ENCODE measurements around the gene RPL37A. TPM values are rescaled to one million over a fixed set of nuclear protein-coding genes. Genes with fewer than 3 reads are reported as not detected.

The RPL37A gene
- total RNA-seq, 4 donors from 2014 or later, result 1,064 to 1,421 (median 1,319) TPM

GRCh38 chr2:216477283-216478035 lies 21.2 kb upstream of the RPL37A start:
- ATAC-seq (ENCODE audit: low FRiP score), result peak; percentile 35
- DNase-seq (ENCODE audit: low spot score), result no peak
- TF ChIP-seq CTCF (IDR thresholded peaks at IDR 0.05), result no peak

- TF ChIP-seq CTCF (IDR thresholded peaks at IDR 0.05), result no peak
Observed at GRCh38 chr2:216478151-216478550, 20.5 kb upstream of the RPL37A start.

GRCh38 chr2:216478791-216479190 lies 19.9 kb upstream of the RPL37A start:
- DNase-seq (ENCODE audit: low spot score), result no peak
- no peak for ATAC-seq (ENCODE audit: low FRiP score)
- no peak for TF ChIP-seq CTCF (IDR thresholded peaks at IDR 0.05)

More at GRCh38 chr2:216478151-216478550, 20.5 kb upstream of the RPL37A start:
- ATAC-seq (ENCODE audit: low FRiP score) (peak; percentile 71), DNase-seq (ENCODE audit: low spot score) (no peak)

- DNase-seq (ENCODE audit: low spot score) (no peak), ATAC-seq (ENCODE audit: low FRiP score) (no peak)
- TF ChIP-seq CTCF (IDR thresholded peaks at IDR 0.05), result no peak
Observed at GRCh38 chr2:216480221-216480620, 18.4 kb upstream of the RPL37A start.

- no peak for DNase-seq (ENCODE audit: low spot score)
- no peak for TF ChIP-seq CTCF (IDR thresholded peaks at IDR 0.05)
- no peak for ATAC-seq (ENCODE audit: low FRiP score)
Observed at GRCh38 chr2:216482640-216483039, 16.0 kb upstream of the RPL37A start.

GRCh38 chr2:216485237-216485636 lies 13.4 kb upstream of the RPL37A start:
- no peak for TF ChIP-seq CTCF (IDR thresholded peaks at IDR 0.05)
- DNase-seq (ENCODE audit: low spot score), result no peak
- ATAC-seq (ENCODE audit: low FRiP score), result no peak

GRCh38 chr2:216485745-216486144 lies 12.9 kb upstream of the RPL37A start:
- TF ChIP-seq CTCF (IDR thresholded peaks at IDR 0.05), result no peak
- ATAC-seq (ENCODE audit: low FRiP score) (no peak), DNase-seq (ENCODE audit: low spot score) (no peak)

Data from omental fat pad (tissue), 4 donors.